NCI-H2029 treated with DMSO at 0.1 percent for 48 hours (cell line): ENCODE results near the gene MYO1D.
"Not testable (repeated sequence)": the region's sequence is repeated elsewhere in the genome, so short reads cannot be mapped to it uniquely, and the experiment has no call there.

ENCODE experiments used
- DNase-seq: peaks from one replicate; lab custom pipeline; 2025; lab: John Stamatoyannopoulos, UW

Gene MYO1D

GRCh38 chr17:32460054-32460453 lies 416.9 kb downstream of the MYO1D start:
- no peak for DNase-seq

GRCh38 chr17:32458371-32458770 lies 418.6 kb downstream of the MYO1D start:
- DNase-seq, result no peak

- no peak for DNase-seq
These were observed 423.6 kb downstream of the MYO1D start for GRCh38 chr17:32453370-32453769.

- no peak for DNase-seq
These were observed 424.6 kb downstream of the MYO1D start for GRCh38 chr17:32452281-32452680.

GRCh38 chr17:32451879-32452278 lies 425.0 kb downstream of the MYO1D start:
- DNase-seq, result no peak

- not testable (repeated sequence) for DNase-seq
These were observed 426.5 kb downstream of the MYO1D start for GRCh38 chr17:32450379-32450778.

GRCh38 chr17:32449963-32450362 lies 427.0 kb downstream of the MYO1D start:
- no peak for DNase-seq

- no peak for DNase-seq
These were observed 430.0 kb downstream of the MYO1D start for GRCh38 chr17:32446949-32447348.

GRCh38 chr17:32445971-32446370 lies 431.0 kb downstream of the MYO1D start:
- no peak for DNase-seq

GRCh38 chr17:32445497-32445896 lies 431.4 kb downstream of the MYO1D start:
- DNase-seq, result no peak

GRCh38 chr17:32445074-32445415 lies 431.9 kb downstream of the MYO1D start:
- DNase-seq, result no peak

GRCh38 chr17:32444301-32445073 lies 432.4 kb downstream of the MYO1D start, which contains the start of gene PSMD11:
Gene PSMD11 (plus strand): TSS chr17:32444510. CDS start chr17:32444524, 14 bp downstream.
- DNase-seq, result peak; percentile 78

- DNase-seq, result no peak
These were observed 433.1 kb downstream of the MYO1D start for GRCh38 chr17:32443827-32444300.
